K562 (cell line): ENCODE results near the gene LOXL3. TPM values are rescaled to one million over a fixed set of nuclear protein-coding genes. Genes with fewer than 3 reads are reported as not detected.

Experiments used
- ARID3A ChIP-seq: IDR thresholded peaks from 2 replicates; pipeline ENCODE4 v1.6.1; 2012; ENCODE audit warnings: low read depth, low read length, improper control_type of control experiment, borderline replicate concordance
- BHLHE40 ChIP-seq: IDR thresholded peaks from 2 replicates; pipeline ENCODE4 v1.6.1; 2011; ENCODE audit warnings: low read length, improper control_type of control experiment
- DLX4 ChIP-seq: fragments of 250-450 bp; sonication (Bioruptor Pico); IDR thresholded peaks from 2 replicates; pipeline ENCODE4 v1.6.1; 2021; ENCODE audit warnings: mild to moderate bottlenecking
- GABPA ChIP-seq: fragments of 200-800 bp; sonication (Bioruptor generic); conservative IDR thresholded peaks from 2 replicates; pipeline ENCODE4 v1.6.1; 2016; ENCODE audit warnings: low read depth, missing genetic modification characterization, missing compliant biosample characterization
- GATAD2A ChIP-seq: fragments of 450-650 bp; IDR thresholded peaks from 2 replicates; pipeline ENCODE4 v1.6.1; 2017
- HCFC1 ChIP-seq: IDR thresholded peaks from 2 replicates; pipeline ENCODE4 v1.6.1; 2012; ENCODE audit warnings: low read depth, low read length, improper control_type of control experiment
- HNRNPL ChIP-seq: fragments of 200-400 bp; formaldehyde crosslinking; IDR thresholded peaks from 2 replicates; pipeline ENCODE4 v1.6.1; 2017; ENCODE audit warnings: low read depth, mild to moderate bottlenecking, low read length
- JUN ChIP-seq, 2 experiments: sonication (generic) in 1 of 2; formaldehyde crosslinking in 1 of 2; IDR thresholded peaks; 2 replicates each; pipeline versions ENCODE4 v1.6.1 to v1.8.0; 2012 to 2022; ENCODE audit warnings: borderline replicate concordance in 2 of 2, mild to moderate bottlenecking in 2 of 2, improper control_type of control experiment in 1 of 2, low read depth in 1 of 2, low read length in 1 of 2, missing genetic modification reagents in 1 of 2
- MED1 ChIP-seq: sonication (generic); formaldehyde crosslinking; IDR thresholded peaks from 2 replicates; pipeline ENCODE4 v1.8.1; 2023; ENCODE audit warnings: missing genetic modification reagents, borderline replicate concordance
- PHF8 ChIP-seq: fragments of 200-600 bp; sonication (generic); IDR thresholded peaks from 2 replicates; pipeline ENCODE4 v1.6.1; 2012; ENCODE audit warnings: mixed run types, mild to moderate bottlenecking, inconsistent platforms, low read length, moderate library complexity, borderline replicate concordance
- PKNOX1 ChIP-seq: fragments of 450-650 bp; IDR thresholded peaks from 2 replicates; pipeline ENCODE4 v1.6.1; 2016
- SREBF2 ChIP-seq: sonication (generic); formaldehyde crosslinking; IDR thresholded peaks from 2 replicates; pipeline ENCODE4 v1.4.0; 2020; ENCODE audit warnings: mild to moderate bottlenecking, missing genetic modification reagents
- TCF7L2 ChIP-seq: fragments of 150-350 bp; IDR thresholded peaks from 2 replicates; pipeline ENCODE4 v1.6.1; 2016; ENCODE audit warnings: low read depth, mild to moderate bottlenecking, low read length, moderate library complexity
- U2AF2 ChIP-seq: fragments of 200-400 bp; formaldehyde crosslinking; optimal IDR thresholded peaks from 2 replicates; pipeline ENCODE3; 2017; ENCODE audit warnings: low read depth, mild to moderate bottlenecking, low read length
- ZEB2 ChIP-seq: fragments of 450-650 bp; IDR thresholded peaks from 2 replicates; pipeline ENCODE4 v1.6.1; 2016
- ZNF232 ChIP-seq: sonication (generic); formaldehyde crosslinking; IDR thresholded peaks from 2 replicates; pipeline ENCODE4 v1.8.0; 2022; ENCODE audit warnings: mild to moderate bottlenecking, missing genetic modification reagents
- ZNF239 ChIP-seq: fragments of 250-450 bp; sonication (Bioruptor Pico); IDR thresholded peaks from 2 replicates; pipeline ENCODE4 v1.4.0; 2020; ENCODE audit warnings: mild to moderate bottlenecking
- ZNF586 ChIP-seq: fragments of 450-650 bp; formaldehyde crosslinking; conservative IDR thresholded peaks from 2 replicates; pipeline ENCODE4 v1.4.0; 2020; ENCODE audit warnings: mild to moderate bottlenecking, moderate library complexity
- ZNF589 ChIP-seq: fragments of 200-800 bp; sonication (Bioruptor generic); IDR thresholded peaks from 2 replicates; pipeline ENCODE4 v1.6.1; 2016; ENCODE audit warnings: low read depth, missing genetic modification characterization, missing compliant biosample characterization
- ZNF639 ChIP-seq, 2 experiments: fragments of 200-800 bp in 1 of 2; sonication (Bioruptor generic) in 1 of 2; sonication (generic) in 1 of 2; formaldehyde crosslinking in 1 of 2; IDR thresholded peaks in 1 of 2; conservative IDR thresholded peaks in 1 of 2; 2 replicates each; pipeline versions ENCODE4 v1.5.0 to v1.6.1; 2016 to 2020; ENCODE audit warnings: missing compliant biosample characterization in 1 of 2, missing genetic modification characterization in 1 of 2, missing genetic modification reagents in 1 of 2
- ZNF668 ChIP-seq: fragments of 250-450 bp; sonication (Bioruptor Pico); IDR thresholded peaks from 2 replicates; pipeline ENCODE4 v1.8.0; 2022; ENCODE audit warnings: mild to moderate bottlenecking, inconsistent platforms
- polyA plus RNA-seq, 8 experiments: library from polyadenylated mRNA; depleted of rRNA in 4 of 8; stranded (reverse) in 5 of 8; unstranded in 3 of 8; fragments of >200 nt; fragmentation: Nextera tagmentation in 2 of 8; fragmentation: Illumina TruSeq in 1 of 8; extraction: Ambion mirVana in 2 of 8; extraction: Trizol in 1 of 8; gene quantifications; 2 replicates each; pipeline versions ENCODE4 v1.2.1 to v1.2.3, GENCODE V29; 2011 to 2014; ENCODE audit warnings: inconsistent platforms in 1 of 8, missing spikeins in 1 of 8
- total RNA-seq, 7 experiments: library from RNA; depleted of rRNA in 6 of 7; stranded (reverse); fragments of >200 nt in 6 of 7; fragmentation: Illumina TruSeq in 2 of 7; extraction: Trizol in 2 of 7; gene quantifications; 2 replicates each; pipeline versions ENCODE4 v1.2.1 to v1.2.3, GENCODE V29; 2011 to 2021; ENCODE audit warnings: low replicate concordance in 1 of 7
- TF ChIP-seq, protein P1 (sequence below), 3 experiments: fragments of 200-800 bp in 1 of 3; sonication (Bioruptor generic) in 1 of 3; sonication (generic) in 1 of 3; formaldehyde crosslinking in 1 of 3; IDR thresholded peaks; 2 replicates each; pipeline versions ENCODE4 v1.6.1 to v1.8.0; 2016 to 2022; ENCODE audit warnings: mild to moderate bottlenecking in 2 of 3, missing compliant biosample characterization in 2 of 3, missing genetic modification characterization in 2 of 3, missing genetic modification reagents in 1 of 3

Gene LOXL3
- total and polyA plus RNA-seq, 9 of the 15 experiments (the other 6 are each of a cell fraction or from before 2014, with no cell fraction given) = 0.22 to 0.99 (median 0.31) TPM

GRCh38 chr2:74577448-74577847 lies 23.7 kb upstream of the LOXL3 start (continued):
- TF ChIP-seq ZNF639 (CRISPR knock-in tag; conservative IDR thresholded peaks at IDR 0.05 in 1 of 2, IDR thresholded peaks at IDR 0.05 in 1 of 2) (peak in 1 of 2 experiments; percentile 36; a peak in 1 of 4 replicates), U2AF2 (no peak), ZEB2 (no peak), DLX4 (CRISPR knock-in tag) (no peak), PKNOX1 (peak; percentile 50; the same call in 1 of the 2 replicates), SREBF2 (no peak), BHLHE40 (no peak), ZNF232 (CRISPR knock-in tag) (no peak), GATAD2A (no peak), ZNF586 (CRISPR knock-in tag) (no peak), ZNF589 (CRISPR knock-in tag) (peak; percentile 54; the same call in 1 of the 2 replicates), HNRNPL (no peak), ARID3A (no peak), ZNF239 (CRISPR knock-in tag) (no peak), JUN (IDR thresholded peaks at IDR 0.05; ENCODE audit: borderline replicate concordance, low read depth, low read length) (no peak), JUN (CRISPR knock-in tag; IDR thresholded peaks at IDR 0.05; ENCODE audit: borderline replicate concordance) (no peak), ZNF668 (CRISPR knock-in tag) (no peak), TCF7L2 (no peak), HCFC1 (0 out of 2 replicates have a peak, but pooled peaks have one; percentile 6), GABPA (tag) (peak; percentile 83), PHF8 (no peak), MED1 (CRISPR knock-in tag) (no peak)
- TF ChIP-seq, protein P1, sequence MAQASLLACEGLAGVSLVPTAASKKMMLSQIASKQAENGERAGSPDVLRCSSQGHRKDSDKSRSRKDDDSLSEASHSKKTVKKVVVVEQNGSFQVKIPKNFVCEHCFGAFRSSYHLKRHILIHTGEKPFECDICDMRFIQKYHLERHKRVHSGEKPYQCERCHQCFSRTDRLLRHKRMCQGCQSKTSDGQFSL (CRISPR knock-in tag; IDR thresholded peaks at IDR 0.05) = no peak
- TF ChIP-seq, protein P1 (tag; IDR thresholded peaks at IDR 0.05) = no peak
